IMR-90 (cell line): Measurements from ENCODE around the gene MAP3K7CL.

Experiments
- CTCF ChIP-seq: conservative IDR thresholded peaks from 2 replicates; pipeline ENCODE4 v1.5.1; 2012; ENCODE audit warnings: mild to moderate bottlenecking, low read depth, low read length, improper control_type of control experiment
- POLR2A ChIP-seq: IDR thresholded peaks from 2 replicates; pipeline ENCODE4 v1.6.1; 2012; ENCODE audit warnings: mild to moderate bottlenecking, low read depth, low read length

- TF ChIP-seq CTCF (no peak), POLR2A (no peak)
These were observed 44.2 kb downstream of the MAP3K7CL start for GRCh38 chr21:29174607-29175013.
